GM23248 (cell line): Measurements from ENCODE around the gene ATP6V1E1. TPM values are rescaled to one million over a fixed set of nuclear protein-coding genes. Genes with fewer than 3 reads are reported as not detected.

ENCODE experiments used
- DNase-seq: peaks from one replicate; pipeline ENCODE4 v3.0.0-alpha.2; 2015
- H2AFZ ChIP-seq: fragments of 200-600 bp; sonication (generic); 2 replicates; pipeline ENCODE4 v1.6.1; 2016; ENCODE audit warnings: antibody characterized with exemption
- H3F3A ChIP-seq: fragments of 200-600 bp; sonication (generic); 2 replicates; pipeline ENCODE4 v1.6.1; 2016; ENCODE audit warnings: mild to moderate bottlenecking, antibody characterized with exemption, mixed run types; ENCODE audit not compliant: insufficient read depth
- H3K27ac ChIP-seq: fragments of 200-600 bp; sonication (generic); 2 replicates; pipeline ENCODE4 v1.5.1; 2016; ENCODE audit warnings: mild to moderate bottlenecking
- H3K27me3 ChIP-seq: fragments of 200-600 bp; sonication (generic); replicated peaks from 2 replicates; pipeline ENCODE4 v1.6.1; 2016; ENCODE audit warnings: mild to moderate bottlenecking; ENCODE audit not compliant: insufficient read depth
- H3K36me3 ChIP-seq: fragments of 200-600 bp; sonication (generic); 2 replicates; pipeline ENCODE4 v1.6.1; 2016; ENCODE audit warnings: low read depth, mild to moderate bottlenecking
- H3K4me1 ChIP-seq: fragments of 200-600 bp; sonication (generic); 2 replicates; pipeline ENCODE4 v1.6.1; 2016; ENCODE audit warnings: mild to moderate bottlenecking; ENCODE audit not compliant: insufficient read depth
- H3K4me2 ChIP-seq: fragments of 200-600 bp; sonication (generic); one replicate; pipeline ENCODE4 v1.6.1; 2016; ENCODE audit warnings: mild to moderate bottlenecking; ENCODE audit not compliant: unreplicated experiment
- H3K4me3 ChIP-seq: fragments of 200-600 bp; sonication (generic); 2 replicates; pipeline ENCODE4 v1.5.1; 2016; ENCODE audit warnings: mild to moderate bottlenecking
- H3K79me2 ChIP-seq: fragments of 200-600 bp; sonication (generic); 2 replicates; pipeline ENCODE4 v1.6.1; 2016; ENCODE audit warnings: mild to moderate bottlenecking; ENCODE audit not compliant: insufficient read depth
- H3K9ac ChIP-seq: fragments of 200-600 bp; sonication (generic); 2 replicates; pipeline ENCODE4 v1.6.1; 2016; ENCODE audit warnings: mild to moderate bottlenecking
- H3K9me2 ChIP-seq: fragments of 200-600 bp; sonication (generic); 2 replicates; pipeline ENCODE4 v1.6.1; 2016; ENCODE audit warnings: mixed run types, mild to moderate bottlenecking, moderate library complexity; ENCODE audit not compliant: insufficient read depth
- H3K9me3 ChIP-seq: fragments of 200-600 bp; sonication (generic); one replicate; pipeline ENCODE4 v1.6.1; 2017; ENCODE audit warnings: low read depth
- H4K20me1 ChIP-seq: fragments of 200-600 bp; sonication (generic); 2 replicates; pipeline ENCODE4 v1.6.0; 2016; ENCODE audit not compliant: insufficient read depth
- EZH2 ChIP-seq: fragments of 200-600 bp; sonication (generic); IDR thresholded peaks from 2 replicates; pipeline ENCODE4 v1.6.1; 2018; ENCODE audit warnings: antibody characterized with exemption, mild to moderate bottlenecking; ENCODE audit not compliant: insufficient read depth, poor library complexity, severe bottlenecking
- EZH2phosphoT487 ChIP-seq: fragments of 200-600 bp; sonication (generic); IDR thresholded peaks from 2 replicates; pipeline ENCODE4 v1.6.1; 2018; ENCODE audit warnings: antibody characterized with exemption, moderate library complexity, mild to moderate bottlenecking, low read depth; ENCODE audit not compliant: insufficient read depth
- WGBS, 2 experiments: methylation state at CpG; one replicate each; pipeline ENCODE4 v1.1.6; 2015 to 2017; ENCODE audit warnings: low lambda C conversion rate in 2 of 2, low coverage in 1 of 2; ENCODE audit errors: missing lambda C conversion rate in 2 of 2; 5-methylcytosine and 5-hydroxymethylcytosine counted together
- in situ Hi-C: fragments of 300-500 bp; cut with MboI; formaldehyde crosslinking; loops from 2 replicates; pipeline ENCODE4 v1.15.0; 2020
- polyA plus RNA-seq: library from polyadenylated mRNA; unstranded; fragments of >200 nt; fragmentation: Nextera tagmentation; extraction: Ambion mirVana; gene quantifications from 2 replicates; pipeline ENCODE4 v1.2.1, GENCODE V29; 2016
- total RNA-seq: library from RNA; depleted of rRNA; stranded (reverse); fragments of >200 nt; shearing (Covaris generic); gene quantifications from 2 replicates; pipeline ENCODE4 v1.2.3, GENCODE V29; 2014

ATP6V1E1 gene
- total and polyA plus RNA-seq, 2 experiments from 2014 or later, result 113 to 131 TPM

GRCh38 chr22:17581631-17582030 lies 46.9 kb downstream of the ATP6V1E1 start:
- H3K9ac ChIP-seq, result no peak overlapping the region
- in situ Hi-C loops, result no loop called here
- H3K9me2 ChIP-seq, result no peaks in the 10 kb centered on the region
- no peaks in the 10 kb centered on the region for H3K79me2 ChIP-seq
- 0 out of 2 replicates have a peak, but pooled peaks cover 5% of the 10 kb centered on the region for H3K4me1 ChIP-seq
- TF ChIP-seq EZH2phosphoT487 (no peak), EZH2 (no peak)
- H3K36me3 ChIP-seq, result no peaks in the 10 kb centered on the region
- no peak for DNase-seq
- H2AFZ ChIP-seq, result no peak overlapping the region
- no peaks in the 10 kb centered on the region for H3F3A ChIP-seq
- no peaks in the 10 kb centered on the region for H3K27me3 ChIP-seq
- 95 to 96% methylated on average over 17 of the region's 17 CpGs for WGBS, 2 experiments
- H3K27ac ChIP-seq, result no peak overlapping the region
- H3K4me2 ChIP-seq, result no peak overlapping the region
- H4K20me1 ChIP-seq, result no peaks in the 10 kb centered on the region
- H3K9me3 ChIP-seq, result no peaks in the 10 kb centered on the region
- H3K4me3 ChIP-seq, result no peak overlapping the region

- Histone ChIP-seq H3F3A (0 out of 2 replicates have a peak, but pooled peaks cover under 1% of the 10 kb centered on the region), H3K27ac (no peak overlapping the region), H3K9me3 (no peaks in the 10 kb centered on the region), H3K27me3 (no peaks in the 10 kb centered on the region), H2AFZ (no peak overlapping the region), H3K4me3 (no peak overlapping the region), H3K9ac (no peak overlapping the region), H3K36me3 (no peaks in the 10 kb centered on the region), H3K9me2 (no peaks in the 10 kb centered on the region), H4K20me1 (no peaks in the 10 kb centered on the region), H3K79me2 (no peaks in the 10 kb centered on the region), H3K4me2 (no peak overlapping the region), H3K4me1 (peaks cover 7% of the 10 kb centered on the region; the same call in 1 of the 2 replicates)
- in situ Hi-C loops, result no loop called here
- TF ChIP-seq EZH2phosphoT487, result no peak
- no peak for TF ChIP-seq EZH2
- DNase-seq, result no peak
- 84 to 88% methylated on average over 17 to 21 of the region's 21 CpGs for WGBS, 2 experiments
Measured at GRCh38 chr22:17581056-17581455, 47.5 kb downstream of the ATP6V1E1 start.

- no peak overlapping the region for H3K9ac ChIP-seq
- H3K27me3 ChIP-seq, result no peaks in the 10 kb centered on the region
- no peaks in the 10 kb centered on the region for H4K20me1 ChIP-seq
- 0 out of 2 replicates have a peak, but pooled peaks cover 6% of the 10 kb centered on the region for H3F3A ChIP-seq
- H3K4me3 ChIP-seq, result no peak overlapping the region
- no peak for DNase-seq
- H3K27ac ChIP-seq, result no peak overlapping the region
- WGBS, 2 experiments, result 70 to 77% methylated on average over 11 to 15 of the region's 15 CpGs
- in situ Hi-C loops, result no loop called here
- no peaks in the 10 kb centered on the region for H3K9me2 ChIP-seq
- H3K4me2 ChIP-seq, result no peak overlapping the region
- no peaks in the 10 kb centered on the region for H3K36me3 ChIP-seq
- peaks cover 12% of the 10 kb centered on the region; the same call in 1 of the 2 replicates for H3K4me1 ChIP-seq
- H2AFZ ChIP-seq, result no peak overlapping the region
- no peaks in the 10 kb centered on the region for H3K9me3 ChIP-seq
- no peaks in the 10 kb centered on the region for H3K79me2 ChIP-seq
- no peak for TF ChIP-seq EZH2
- TF ChIP-seq EZH2phosphoT487, result no peak
Measured at GRCh38 chr22:17580441-17581031, 48.0 kb downstream of the ATP6V1E1 start.

GRCh38 chr22:17579535-17579981 lies 49.0 kb downstream of the ATP6V1E1 start:
- no peak overlapping the region for H3K27ac ChIP-seq
- in situ Hi-C loops, result no loop called here

More at GRCh38 chr22:17579535-17579981, 49.0 kb downstream of the ATP6V1E1 start:
- TF ChIP-seq EZH2phosphoT487 (no peak), EZH2 (no peak)
- Histone ChIP-seq H3K4me3 (no peak overlapping the region), H3K9me3 (no peaks in the 10 kb centered on the region), H3K4me2 (no peak overlapping the region), H3K36me3 (no peaks in the 10 kb centered on the region), H3K9ac (no peak overlapping the region), H4K20me1 (no peaks in the 10 kb centered on the region), H3K4me1 (peaks cover 15% of the 10 kb centered on the region; the same call in 1 of the 2 replicates), H3K79me2 (no peaks in the 10 kb centered on the region), H3K27me3 (no peaks in the 10 kb centered on the region), H3F3A (0 out of 2 replicates have a peak, but pooled peaks cover 11% of the 10 kb centered on the region), H2AFZ (no peak overlapping the region), H3K9me2 (no peaks in the 10 kb centered on the region)
- 91 to 94% methylated on average over 12 to 14 of the region's 14 CpGs for WGBS, 2 experiments
- DNase-seq, result no peak
